ENCODE results near the gene SPNS2. TPM values are rescaled to one million over a fixed set of nuclear protein-coding genes. Genes with fewer than 3 reads are reported as not detected.

The SPNS2 gene
- polyA plus RNA-seq, 1 donor from 2014 or later = 39.7 TPM

GRCh38 chr17:4527134-4527533 is 28.5 kb downstream of the SPNS2 start:
- Histone ChIP-seq H4K20me1 (ENCODE audit: insufficient read depth) (no peaks in the 10 kb centered on the region), H3K9ac (ENCODE audit: low read length) (no peak overlapping the region), H3K27me3 (ENCODE audit: insufficient read depth, low read depth, low read length) (no peaks in the 10 kb centered on the region), H3F3A (ENCODE audit: insufficient read depth, low read length, poor library complexity, severe bottlenecking) (no peaks in the 10 kb centered on the region), H3K36me3 (ENCODE audit: insufficient read depth, low read length) (no peaks in the 10 kb centered on the region), H3K4me3 (ENCODE audit: low read length) (no peak overlapping the region), H3K9me3 (ENCODE audit: low read length) (no peaks in the 10 kb centered on the region), H3K79me2 (replicated peaks; ENCODE audit: insufficient read depth, low read length) (no peaks in the 10 kb centered on the region), H3K27ac (ENCODE audit: low read length) (no peak overlapping the region), H2AFZ (ENCODE audit: low read depth, low read length) (no peak overlapping the region), H3K4me2 (ENCODE audit: low read length) (no peak overlapping the region), H3K9me2 (ENCODE audit: insufficient read depth, low read length) (no peaks in the 10 kb centered on the region)
- TF ChIP-seq MXI1 (conservative IDR thresholded peaks at IDR 0.05; ENCODE audit: poor library complexity, severe bottlenecking) (no peak), CTCF (IDR thresholded peaks at IDR 0.05; ENCODE audit: poor library complexity, severe bottlenecking) (no peak), SMC3 (conservative IDR thresholded peaks at IDR 0.05; ENCODE audit: poor library complexity) (no peak), EP300 (conservative IDR thresholded peaks at IDR 0.05; ENCODE audit: poor library complexity, severe bottlenecking) (no peak), RAD21 (conservative IDR thresholded peaks at IDR 0.05) (no peak), EZH2 (IDR thresholded peaks at IDR 0.05; ENCODE audit: borderline replicate concordance, insufficient read depth, low read length, poor library complexity, severe bottlenecking) (no peak), POLR2AphosphoS5 (IDR thresholded peaks at IDR 0.05) (no peak), TAF1 (IDR thresholded peaks at IDR 0.05; ENCODE audit: low read depth) (no peak), REST (IDR thresholded peaks at IDR 0.05; ENCODE audit: borderline replicate concordance) (no peak)

GRCh38 chr17:4527566-4528125 is 29.0 kb downstream of the SPNS2 start:
- Histone ChIP-seq H4K20me1 (ENCODE audit: insufficient read depth) (no peaks in the 10 kb centered on the region), H3K4me3 (ENCODE audit: low read length) (no peak overlapping the region), H3K36me3 (ENCODE audit: insufficient read depth, low read length) (no peaks in the 10 kb centered on the region), H3K79me2 (replicated peaks; ENCODE audit: insufficient read depth, low read length) (no peaks in the 10 kb centered on the region), H3K27me3 (ENCODE audit: insufficient read depth, low read depth, low read length) (no peaks in the 10 kb centered on the region), H3K9ac (ENCODE audit: low read length) (no peak overlapping the region), H3K9me3 (ENCODE audit: low read length) (no peaks in the 10 kb centered on the region), H2AFZ (ENCODE audit: low read depth, low read length) (no peak overlapping the region), H3F3A (ENCODE audit: insufficient read depth, low read length, poor library complexity, severe bottlenecking) (no peaks in the 10 kb centered on the region), H3K27ac (ENCODE audit: low read length) (no peak overlapping the region), H3K4me2 (ENCODE audit: low read length) (no peak overlapping the region), H3K9me2 (ENCODE audit: insufficient read depth, low read length) (no peaks in the 10 kb centered on the region)
- TF ChIP-seq POLR2AphosphoS5 (IDR thresholded peaks at IDR 0.05) = no peak
- no peak for TF ChIP-seq RAD21 (conservative IDR thresholded peaks at IDR 0.05)
- TF ChIP-seq MXI1 (conservative IDR thresholded peaks at IDR 0.05; ENCODE audit: poor library complexity, severe bottlenecking) = no peak
- TF ChIP-seq TAF1 (IDR thresholded peaks at IDR 0.05; ENCODE audit: low read depth) = no peak
- no peak for TF ChIP-seq EZH2 (IDR thresholded peaks at IDR 0.05; ENCODE audit: borderline replicate concordance, insufficient read depth, low read length, poor library complexity, severe bottlenecking)
- no peak for TF ChIP-seq CTCF (IDR thresholded peaks at IDR 0.05; ENCODE audit: poor library complexity, severe bottlenecking)
- no peak for TF ChIP-seq SMC3 (conservative IDR thresholded peaks at IDR 0.05; ENCODE audit: poor library complexity)
- TF ChIP-seq REST (IDR thresholded peaks at IDR 0.05; ENCODE audit: borderline replicate concordance) = no peak
- TF ChIP-seq EP300 (conservative IDR thresholded peaks at IDR 0.05; ENCODE audit: poor library complexity, severe bottlenecking) = no peak
